ENCODE results near the gene FBXO5. TPM values are rescaled to one million over a fixed set of nuclear protein-coding genes. Genes with fewer than 3 reads are reported as not detected.

The FBXO5 gene
- total and polyA plus RNA-seq, 9 of the 15 experiments (the other 6 are each of a cell fraction or from before 2014, with no cell fraction given), result 17.8 to 89.3 (median 62.9) TPM

DNA sequence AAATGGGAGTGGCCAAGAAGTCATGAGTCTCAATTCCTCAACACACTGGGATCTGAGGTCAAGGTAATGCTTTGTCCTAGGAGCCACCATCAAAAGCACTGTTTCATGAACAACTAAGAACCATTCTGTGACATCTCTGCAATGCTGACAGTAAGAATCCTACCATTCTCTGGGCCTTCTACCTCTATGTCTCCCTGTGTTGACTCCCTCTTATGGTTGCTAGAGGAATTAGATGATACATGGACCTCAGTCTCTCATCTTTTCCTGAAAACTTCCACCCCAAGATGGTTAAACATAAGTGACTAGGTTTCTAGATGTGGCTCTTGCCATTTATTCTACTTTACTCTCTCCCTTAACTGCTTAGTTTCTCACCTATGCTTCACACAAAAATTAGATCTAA is 10.6 kb upstream of the FBXO5 start (continued):
- TF ChIP-seq CEBPG (CRISPR knock-in tag; IDR thresholded peaks at IDR 0.05) (no peak), CEBPG (tag; conservative IDR thresholded peaks at IDR 0.05 in 1 of 2, IDR thresholded peaks at IDR 0.05 in 1 of 2) (no peak), MYBL2 (IDR thresholded peaks at IDR 0.05; ENCODE audit: low read depth) (no peak), MYBL2 (CRISPR knock-in tag; IDR thresholded peaks at IDR 0.05; ENCODE audit: borderline replicate concordance) (no peak), SRSF7 (optimal IDR thresholded peaks at IDR 0.05; ENCODE audit: low read depth, low read length) (no peak)
- TF ChIP-seq, protein P1, sequence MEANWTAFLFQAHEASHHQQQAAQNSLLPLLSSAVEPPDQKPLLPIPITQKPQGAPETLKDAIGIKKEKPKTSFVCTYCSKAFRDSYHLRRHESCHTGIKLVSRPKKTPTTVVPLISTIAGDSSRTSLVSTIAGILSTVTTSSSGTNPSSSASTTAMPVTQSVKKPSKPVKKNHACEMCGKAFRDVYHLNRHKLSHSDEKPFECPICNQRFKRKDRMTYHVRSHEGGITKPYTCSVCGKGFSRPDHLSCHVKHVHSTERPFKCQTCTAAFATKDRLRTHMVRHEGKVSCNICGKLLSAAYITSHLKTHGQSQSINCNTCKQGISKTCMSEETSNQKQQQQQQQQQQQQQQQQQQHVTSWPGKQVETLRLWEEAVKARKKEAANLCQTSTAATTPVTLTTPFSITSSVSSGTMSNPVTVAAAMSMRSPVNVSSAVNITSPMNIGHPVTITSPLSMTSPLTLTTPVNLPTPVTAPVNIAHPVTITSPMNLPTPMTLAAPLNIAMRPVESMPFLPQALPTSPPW (CRISPR knock-in tag; IDR thresholded peaks at IDR 0.05), result no peak

DNA sequence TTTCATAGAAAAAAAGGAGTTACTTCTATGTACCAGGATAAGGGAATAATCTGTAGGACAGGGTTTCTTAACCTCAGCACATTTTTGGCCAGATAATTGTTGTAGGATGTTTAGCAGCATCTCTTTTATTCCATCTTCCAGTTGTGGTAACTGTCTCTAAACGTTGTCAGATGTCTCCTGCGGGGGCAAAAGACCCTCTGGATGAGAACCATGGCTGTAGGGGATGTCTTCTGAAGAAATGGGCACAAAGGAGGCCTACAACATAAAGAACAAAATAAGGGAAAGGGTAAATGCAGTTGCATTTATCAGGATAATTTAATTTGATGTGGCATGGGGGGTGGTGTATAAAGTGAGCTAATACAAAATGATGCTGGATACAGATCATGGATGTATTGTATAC is 4.1 kb upstream of the FBXO5 start:
- in situ Hi-C loops (cut with MboI) (loop anchor here (25.0 kb wide), 2 partner anchors 1525 to 1575 kb away; partner anchors contain the start of gene CNKSR3), intact Hi-C loops (cut with micrococcal nuclease) (loop anchor here (10.0 kb wide), 1 partner anchor 1748 kb away; the partner anchor contains the start of gene SCAF8)
- no peaks in the 10 kb centered on the region for H3K9me1 ChIP-seq (ENCODE audit: control insufficient read depth, insufficient read depth, low read length)
- no peak overlapping the region for H3K4me3 ChIP-seq
- DNase-seq (ENCODE audit: extremely low read depth in 1 of 4, low spot score in 3 of 4) (no peak), FAIRE-seq (no peak), ATAC-seq (no peak)
- H3K4me1 ChIP-seq (replicated peaks in 1 of 2; ENCODE audit: control insufficient read depth in 2 of 2, insufficient read depth in 2 of 2, low read length in 2 of 2), result peaks cover 5 to 11% of the 10 kb centered on the region in 2 experiments
- H3K27me3 ChIP-seq (ENCODE audit: control insufficient read depth in 2 of 2, insufficient read depth in 2 of 2, low read length in 2 of 2), result no peaks in the 10 kb centered on the region
- H3K9ac ChIP-seq (ENCODE audit: insufficient read depth in 1 of 2, low read depth in 2 of 2, low read length in 2 of 2), result no peak overlapping the region
- POLR2A ChIA-PET, result interaction anchor here (0.6 kb wide), 1 partner anchor 1822 kb away, joined by 3 read pairs; no protein-coding TSS in a partner anchor
- H3K4me2 ChIP-seq (ENCODE audit: insufficient read depth, low read length), result no peak overlapping the region
- no TSS peak for BruUV-seq (replicated peaks)
- H4K20me1 ChIP-seq (replicated peaks; ENCODE audit: control insufficient read depth, insufficient read depth, low read length), result no peaks in the 10 kb centered on the region
- H3K9me3 ChIP-seq (replicated peaks; ENCODE audit: control insufficient read depth, insufficient read depth, low read depth, low read length), result no peaks in the 10 kb centered on the region
- CTCF ChIA-PET (ENCODE audit: low intra/inter-chr PET ratio), result no interaction called here
- H3K79me2 ChIP-seq (ENCODE audit: control insufficient read depth, insufficient read depth, low read length), result peaks cover 69% of the 10 kb centered on the region
- no peak overlapping the region for H3K27ac ChIP-seq (ENCODE audit: extremely low read depth, low read depth, low read length)
- no peak overlapping the region for H2AFZ ChIP-seq (ENCODE audit: low read depth, low read length)
- H3K36me3 ChIP-seq (ENCODE audit: control insufficient read depth, insufficient read depth, low read length), result peaks cover 42% of the 10 kb centered on the region
- WGBS (ENCODE audit: insufficient coverage, low coverage, missing lambda C conversion rate), result 84% methylated on average over 2 of the region's 2 CpGs
- TF ChIP-seq ZNF551 (CRISPR knock-in tag; IDR thresholded peaks at IDR 0.05), result no peak
- TF ChIP-seq, protein P2, sequence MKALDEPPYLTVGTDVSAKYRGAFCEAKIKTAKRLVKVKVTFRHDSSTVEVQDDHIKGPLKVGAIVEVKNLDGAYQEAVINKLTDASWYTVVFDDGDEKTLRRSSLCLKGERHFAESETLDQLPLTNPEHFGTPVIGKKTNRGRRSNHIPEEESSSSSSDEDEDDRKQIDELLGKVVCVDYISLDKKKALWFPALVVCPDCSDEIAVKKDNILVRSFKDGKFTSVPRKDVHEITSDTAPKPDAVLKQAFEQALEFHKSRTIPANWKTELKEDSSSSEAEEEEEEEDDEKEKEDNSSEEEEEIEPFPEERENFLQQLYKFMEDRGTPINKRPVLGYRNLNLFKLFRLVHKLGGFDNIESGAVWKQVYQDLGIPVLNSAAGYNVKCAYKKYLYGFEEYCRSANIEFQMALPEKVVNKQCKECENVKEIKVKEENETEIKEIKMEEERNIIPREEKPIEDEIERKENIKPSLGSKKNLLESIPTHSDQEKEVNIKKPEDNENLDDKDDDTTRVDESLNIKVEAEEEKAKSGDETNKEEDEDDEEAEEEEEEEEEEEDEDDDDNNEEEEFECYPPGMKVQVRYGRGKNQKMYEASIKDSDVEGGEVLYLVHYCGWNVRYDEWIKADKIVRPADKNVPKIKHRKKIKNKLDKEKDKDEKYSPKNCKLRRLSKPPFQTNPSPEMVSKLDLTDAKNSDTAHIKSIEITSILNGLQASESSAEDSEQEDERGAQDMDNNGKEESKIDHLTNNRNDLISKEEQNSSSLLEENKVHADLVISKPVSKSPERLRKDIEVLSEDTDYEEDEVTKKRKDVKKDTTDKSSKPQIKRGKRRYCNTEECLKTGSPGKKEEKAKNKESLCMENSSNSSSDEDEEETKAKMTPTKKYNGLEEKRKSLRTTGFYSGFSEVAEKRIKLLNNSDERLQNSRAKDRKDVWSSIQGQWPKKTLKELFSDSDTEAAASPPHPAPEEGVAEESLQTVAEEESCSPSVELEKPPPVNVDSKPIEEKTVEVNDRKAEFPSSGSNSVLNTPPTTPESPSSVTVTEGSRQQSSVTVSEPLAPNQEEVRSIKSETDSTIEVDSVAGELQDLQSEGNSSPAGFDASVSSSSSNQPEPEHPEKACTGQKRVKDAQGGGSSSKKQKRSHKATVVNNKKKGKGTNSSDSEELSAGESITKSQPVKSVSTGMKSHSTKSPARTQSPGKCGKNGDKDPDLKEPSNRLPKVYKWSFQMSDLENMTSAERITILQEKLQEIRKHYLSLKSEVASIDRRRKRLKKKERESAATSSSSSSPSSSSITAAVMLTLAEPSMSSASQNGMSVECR (CRISPR knock-in tag; IDR thresholded peaks at IDR 0.05), result no peak
- TF ChIP-seq, protein P3, sequence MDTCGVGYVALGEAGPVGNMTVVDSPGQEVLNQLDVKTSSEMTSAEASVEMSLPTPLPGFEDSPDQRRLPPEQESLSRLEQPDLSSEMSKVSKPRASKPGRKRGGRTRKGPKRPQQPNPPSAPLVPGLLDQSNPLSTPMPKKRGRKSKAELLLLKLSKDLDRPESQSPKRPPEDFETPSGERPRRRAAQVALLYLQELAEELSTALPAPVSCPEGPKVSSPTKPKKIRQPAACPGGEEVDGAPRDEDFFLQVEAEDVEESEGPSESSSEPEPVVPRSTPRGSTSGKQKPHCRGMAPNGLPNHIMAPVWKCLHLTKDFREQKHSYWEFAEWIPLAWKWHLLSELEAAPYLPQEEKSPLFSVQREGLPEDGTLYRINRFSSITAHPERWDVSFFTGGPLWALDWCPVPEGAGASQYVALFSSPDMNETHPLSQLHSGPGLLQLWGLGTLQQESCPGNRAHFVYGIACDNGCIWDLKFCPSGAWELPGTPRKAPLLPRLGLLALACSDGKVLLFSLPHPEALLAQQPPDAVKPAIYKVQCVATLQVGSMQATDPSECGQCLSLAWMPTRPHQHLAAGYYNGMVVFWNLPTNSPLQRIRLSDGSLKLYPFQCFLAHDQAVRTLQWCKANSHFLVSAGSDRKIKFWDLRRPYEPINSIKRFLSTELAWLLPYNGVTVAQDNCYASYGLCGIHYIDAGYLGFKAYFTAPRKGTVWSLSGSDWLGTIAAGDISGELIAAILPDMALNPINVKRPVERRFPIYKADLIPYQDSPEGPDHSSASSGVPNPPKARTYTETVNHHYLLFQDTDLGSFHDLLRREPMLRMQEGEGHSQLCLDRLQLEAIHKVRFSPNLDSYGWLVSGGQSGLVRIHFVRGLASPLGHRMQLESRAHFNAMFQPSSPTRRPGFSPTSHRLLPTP (IDR thresholded peaks at IDR 0.05; ENCODE audit: borderline replicate concordance, extremely low read depth, insufficient read length), result no peak
- no peak for TF ChIP-seq KLF16 (IDR thresholded peaks at IDR 0.05)
- TF ChIP-seq RBM15 (IDR thresholded peaks at IDR 0.05; ENCODE audit: insufficient read depth, low read length), result no peak
- no peak for TF ChIP-seq RHOXF2B (CRISPR knock-in tag; conservative IDR thresholded peaks at IDR 0.05)
